ENCODE measurements around the gene DPP6.
"Not testable (repeated sequence)": the region's sequence is repeated elsewhere in the genome, so short reads cannot be mapped to it uniquely, and the experiment has no call there.

DPP6 gene

GRCh38 chr7:154148791-154149516 lies 96.8 kb downstream of the DPP6 start:
- DNase-seq (ENCODE audit: low read depth), result not testable (repeated sequence)

- not testable (repeated sequence) for DNase-seq (ENCODE audit: low read depth)
These were observed 98.5 kb downstream of the DPP6 start for GRCh38 chr7:154150656-154151055.

GRCh38 chr7:154151306-154151705 lies 99.1 kb downstream of the DPP6 start:
- not testable (repeated sequence) for DNase-seq (ENCODE audit: low read depth)

GRCh38 chr7:154155928-154156327 lies 103.7 kb downstream of the DPP6 start:
- DNase-seq (ENCODE audit: low read depth), result not testable (repeated sequence)

GRCh38 chr7:154162921-154163320 lies 110.7 kb downstream of the DPP6 start:
- DNase-seq (ENCODE audit: low read depth), result not testable (repeated sequence)

GRCh38 chr7:154163642-154164041 lies 111.4 kb downstream of the DPP6 start:
- DNase-seq (ENCODE audit: low read depth), result not testable (repeated sequence)

- no peak for DNase-seq (ENCODE audit: low read depth)
These were observed 114.9 kb downstream of the DPP6 start for GRCh38 chr7:154167051-154167450.

GRCh38 chr7:154167807-154168206 lies 115.6 kb downstream of the DPP6 start:
- no peak for DNase-seq (ENCODE audit: low read depth)

- no peak for DNase-seq (ENCODE audit: low read depth)
These were observed 119.2 kb downstream of the DPP6 start for GRCh38 chr7:154171422-154171821.

GRCh38 chr7:154172236-154172635 lies 120.0 kb downstream of the DPP6 start:
- DNase-seq (ENCODE audit: low read depth), result no peak

GRCh38 chr7:154177584-154177983 lies 125.4 kb downstream of the DPP6 start:
- no peak for DNase-seq (ENCODE audit: low read depth)

GRCh38 chr7:154178895-154179294 lies 126.7 kb downstream of the DPP6 start:
- DNase-seq (ENCODE audit: low read depth), result no peak

- DNase-seq (ENCODE audit: low read depth), result no peak
These were observed 131.3 kb downstream of the DPP6 start for GRCh38 chr7:154183482-154183881.

GRCh38 chr7:154183946-154184345 lies 131.7 kb downstream of the DPP6 start:
- no peak for DNase-seq (ENCODE audit: low read depth)

- no peak for DNase-seq (ENCODE audit: low read depth)
These were observed 134.6 kb downstream of the DPP6 start for GRCh38 chr7:154186811-154187210.

GRCh38 chr7:154188330-154188729 lies 136.1 kb downstream of the DPP6 start:
- DNase-seq (ENCODE audit: low read depth), result no peak

GRCh38 chr7:154195266-154195665 lies 143.1 kb downstream of the DPP6 start:
- no peak for DNase-seq (ENCODE audit: low read depth)

- no peak for DNase-seq (ENCODE audit: low read depth)
These were observed 146.3 kb downstream of the DPP6 start for GRCh38 chr7:154198481-154198880.

GRCh38 chr7:154200241-154200640 lies 148.0 kb downstream of the DPP6 start:
- DNase-seq (ENCODE audit: low read depth), result no peak

- DNase-seq (ENCODE audit: low read depth), result no peak
These were observed 149.8 kb downstream of the DPP6 start for GRCh38 chr7:154202002-154202401.

- no peak for DNase-seq (ENCODE audit: low read depth)
These were observed 151.8 kb downstream of the DPP6 start for GRCh38 chr7:154204046-154204445.

GRCh38 chr7:154212861-154213260 lies 160.7 kb downstream of the DPP6 start:
- no peak for DNase-seq (ENCODE audit: low read depth)

GRCh38 chr7:154217688-154218340 lies 165.6 kb downstream of the DPP6 start:
- no peak for DNase-seq (ENCODE audit: low read depth)

- no peak for DNase-seq (ENCODE audit: low read depth)
These were observed 179.5 kb downstream of the DPP6 start for GRCh38 chr7:154231732-154232131.

Data from iris pigment epithelial cell (primary cell).